ENCODE results near the gene SLC30A7. TPM values are rescaled to one million over a fixed set of nuclear protein-coding genes. Genes with fewer than 3 reads are reported as not detected.
"Not testable (repeated sequence)": the region's sequence is repeated elsewhere in the genome, so short reads cannot be mapped to it uniquely, and the experiment has no call there.

Gene SLC30A7
- total RNA-seq, 3 donors from 2014 or later (not counting 1 experiment from before 2014, with no cell fraction given) = 27.7 to 38.8 (median 36.2) TPM

DNA sequence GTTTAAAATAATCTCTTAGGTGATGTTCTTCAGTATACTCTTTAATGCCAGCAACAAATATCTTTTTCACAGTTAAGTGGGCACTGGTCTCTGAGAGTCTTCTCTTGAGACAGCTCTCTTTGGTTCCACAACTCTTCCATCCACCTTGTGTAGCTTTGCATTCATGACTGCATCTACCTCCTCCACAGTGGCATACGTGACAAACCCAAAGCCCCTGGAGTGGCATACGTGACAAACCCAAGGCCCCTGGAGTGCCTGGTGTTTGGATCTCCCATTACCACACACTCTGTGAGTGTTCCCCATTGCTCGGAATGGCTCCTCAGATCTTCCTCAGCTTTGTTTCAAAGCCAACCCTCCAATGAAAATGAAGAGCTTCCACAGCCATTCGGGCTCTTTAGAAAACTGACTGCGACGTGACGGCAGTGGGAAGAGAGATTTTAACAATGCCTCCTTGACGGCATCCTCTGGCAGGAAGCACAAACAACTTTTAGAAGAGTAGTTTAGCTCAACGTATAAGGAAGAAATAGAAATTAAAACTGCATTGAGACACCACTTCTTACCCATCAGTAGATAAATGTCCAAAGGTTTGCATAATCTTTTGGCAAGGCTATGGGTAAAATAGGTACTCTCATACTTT is 45.8 kb downstream of the SLC30A7 start:
- Mint-ChIP-seq H3K4me3 (peak overlapping the region; percentile 82), H3K36me3 (peaks cover 37% of the 10 kb centered on the region), H3K9me3 (peaks cover 1 to 4% of the 10 kb centered on the region in 2 donors), H3K4me1 (peaks cover 39 to 40% of the 10 kb centered on the region in 2 donors), H3K27me3 (ENCODE audit: low read depth in 2 of 2) (no peaks in the 10 kb centered on the region), H3K27ac (peak overlapping the region; percentile 88 to 89)
- H3K36me3 ChIP-seq (ENCODE audit: control insufficient read depth, insufficient read depth, low read length) = peaks cover 11% of the 10 kb centered on the region
- H3K27ac ChIP-seq (ENCODE audit: low read length) = peak overlapping the region; percentile 8
- no peak for ATAC-seq
- intact Hi-C loops (cut with micrococcal nuclease) = no loop called here
- H3K4me1 ChIP-seq (ENCODE audit: control insufficient read depth, insufficient read depth, low read length) = peaks cover 18% of the 10 kb centered on the region
- no peak for TF ChIP-seq CTCF (IDR thresholded peaks at IDR 0.05)
- no peaks in the 10 kb centered on the region for H3K27me3 ChIP-seq (ENCODE audit: control insufficient read depth, insufficient read depth, low read length)
- 72% methylated on average over 8 of the region's 9 CpGs for WGBS (ENCODE audit: insufficient coverage)
- H3K4me3 ChIP-seq (ENCODE audit: low read length) = no peak overlapping the region
- DNase-seq = peak in 1 of 2 donors; percentile 25
- H3K9me3 ChIP-seq (ENCODE audit: control insufficient read depth, insufficient read depth, low read length) = no peaks in the 10 kb centered on the region

DNA sequence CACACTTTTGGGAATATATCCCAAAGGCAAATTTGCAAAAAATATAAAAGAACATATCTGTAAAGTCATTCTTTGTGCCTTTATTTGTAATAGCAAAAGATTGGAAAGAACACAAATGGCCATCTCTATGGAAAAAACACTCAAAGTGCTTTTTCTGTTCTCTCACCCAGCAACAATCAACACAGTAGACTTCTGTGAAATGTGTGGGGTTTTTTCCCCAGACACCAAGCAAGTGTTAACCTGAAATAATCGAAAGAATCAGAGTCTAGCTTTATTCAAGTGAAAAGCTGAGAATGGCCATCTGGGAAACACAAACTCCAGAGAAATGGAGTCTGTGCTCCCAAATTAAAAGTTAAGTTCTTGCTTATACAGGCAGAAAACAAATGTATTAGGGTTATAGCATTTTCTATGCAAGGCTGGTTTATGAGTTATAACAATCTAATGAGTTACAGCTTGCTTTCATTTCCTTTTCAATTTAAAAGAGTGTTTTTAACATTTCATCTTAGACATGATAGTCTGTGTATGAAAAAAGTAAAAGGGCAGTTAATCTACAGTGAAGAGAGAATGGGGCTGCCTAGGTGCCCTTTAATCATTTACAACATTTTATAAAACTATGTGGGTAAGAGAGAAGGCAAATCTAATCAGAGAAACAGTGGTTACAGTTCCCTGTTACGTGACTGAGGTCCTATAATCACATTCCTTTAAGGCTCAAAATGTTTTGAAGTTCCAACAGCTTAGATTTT is 46.6 kb downstream of the SLC30A7 start:
- Mint-ChIP-seq H3K27me3 (ENCODE audit: low read depth in 2 of 2) (no peaks in the 10 kb centered on the region), H3K4me1 (peaks cover 46 to 48% of the 10 kb centered on the region in 2 donors), H3K4me3 (peak overlapping the region; percentile 82), H3K27ac (peak overlapping the region; percentile 88 to 89), H3K9me3 (peaks cover 6 to 12% of the 10 kb centered on the region in 2 donors), H3K36me3 (peaks cover 42% of the 10 kb centered on the region)
- H3K4me1 ChIP-seq (ENCODE audit: control insufficient read depth, insufficient read depth, low read length) = peaks cover 18% of the 10 kb centered on the region
- peak; percentile 50 to 76 (median 75) for ATAC-seq
- no peak for TF ChIP-seq CTCF (IDR thresholded peaks at IDR 0.05)
- peak overlapping the region; percentile 5 for H3K27ac ChIP-seq (ENCODE audit: low read length)
- peaks cover 13% of the 10 kb centered on the region for H3K36me3 ChIP-seq (ENCODE audit: control insufficient read depth, insufficient read depth, low read length)
- no peaks in the 10 kb centered on the region for H3K9me3 ChIP-seq (ENCODE audit: control insufficient read depth, insufficient read depth, low read length)
- intact Hi-C loops (cut with micrococcal nuclease) = no loop called here
- peak in 1 of 2 donors; percentile 29 for DNase-seq
- H3K4me3 ChIP-seq (ENCODE audit: low read length) = no peak overlapping the region
- WGBS (ENCODE audit: insufficient coverage) = 56% methylated on average over 2 of the region's 2 CpGs
- no peaks in the 10 kb centered on the region for H3K27me3 ChIP-seq (ENCODE audit: control insufficient read depth, insufficient read depth, low read length)

- Mint-ChIP-seq H3K4me3 (no peak overlapping the region), H3K36me3 (peaks cover 47% of the 10 kb centered on the region), H3K4me1 (peaks cover 51 to 59% of the 10 kb centered on the region in 2 donors), H3K9me3 (peaks cover 9 to 15% of the 10 kb centered on the region in 2 donors), H3K27ac (peak overlapping the region; percentile 88 to 89), H3K27me3 (ENCODE audit: low read depth in 2 of 2) (no peaks in the 10 kb centered on the region)
- no peaks in the 10 kb centered on the region for H3K27me3 ChIP-seq (ENCODE audit: control insufficient read depth, insufficient read depth, low read length)
- 100% methylated on average over 1 of the region's 1 CpG for WGBS (ENCODE audit: insufficient coverage)
- H3K4me3 ChIP-seq (ENCODE audit: low read length) = no peak overlapping the region
- ATAC-seq (no peak), DNase-seq (no peak)
- intact Hi-C loops (cut with micrococcal nuclease) = no loop called here
- H3K27ac ChIP-seq (ENCODE audit: low read length) = no peak overlapping the region
- TF ChIP-seq CTCF (IDR thresholded peaks at IDR 0.05) = no peak
- peaks cover 3% of the 10 kb centered on the region for H3K9me3 ChIP-seq (ENCODE audit: control insufficient read depth, insufficient read depth, low read length)
- peaks cover 5% of the 10 kb centered on the region for H3K36me3 ChIP-seq (ENCODE audit: control insufficient read depth, insufficient read depth, low read length)
- peaks cover 22% of the 10 kb centered on the region for H3K4me1 ChIP-seq (ENCODE audit: control insufficient read depth, insufficient read depth, low read length)
These were observed 47.6 kb downstream of the SLC30A7 start for GRCh38 chr1:100943533-100943932.

DNA sequence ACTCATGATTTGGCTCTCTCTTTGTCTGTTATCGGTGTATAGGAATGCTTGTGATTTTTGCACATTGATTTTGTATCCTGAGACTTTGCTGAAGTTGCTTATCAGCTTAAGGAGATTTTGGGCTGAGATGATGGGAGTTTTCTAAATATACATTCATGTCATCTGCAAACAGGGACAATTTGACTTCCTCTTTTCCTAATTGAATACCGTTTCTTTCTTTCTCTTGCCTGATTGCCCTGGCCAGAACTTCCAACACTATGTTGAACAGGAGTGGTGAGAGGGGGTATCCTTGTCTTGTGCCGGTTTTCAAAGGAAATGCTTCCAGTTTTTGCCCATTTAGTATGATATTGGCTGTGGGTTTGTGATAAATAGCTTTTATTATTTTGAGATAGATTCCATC is 50.2 kb downstream of the SLC30A7 start:
- ATAC-seq; H3K27ac ChIP-seq (ENCODE audit: low read length); H3K4me3 ChIP-seq (ENCODE audit: low read length); intact Hi-C loops (cut with micrococcal nuclease); H3K36me3 ChIP-seq (ENCODE audit: control insufficient read depth, insufficient read depth, low read length); H3K4me3 Mint-ChIP-seq; H3K27ac Mint-ChIP-seq; DNase-seq; H3K27me3 Mint-ChIP-seq (ENCODE audit: low read depth in 2 of 2); H3K27me3 ChIP-seq (ENCODE audit: control insufficient read depth, insufficient read depth, low read length); H3K9me3 ChIP-seq (ENCODE audit: control insufficient read depth, insufficient read depth, low read length): not testable (repeated sequence)
- H3K4me1 ChIP-seq (ENCODE audit: control insufficient read depth, insufficient read depth, low read length) = peaks cover 36% of the 10 kb centered on the region
- Mint-ChIP-seq H3K9me3 (peaks cover 12 to 18% of the 10 kb centered on the region in 2 donors), H3K36me3 (peaks cover 52% of the 10 kb centered on the region), H3K4me1 (peaks cover 68 to 80% of the 10 kb centered on the region in 2 donors)
- 94% methylated on average over 2 of the region's 3 CpGs for WGBS (ENCODE audit: insufficient coverage)

DNA sequence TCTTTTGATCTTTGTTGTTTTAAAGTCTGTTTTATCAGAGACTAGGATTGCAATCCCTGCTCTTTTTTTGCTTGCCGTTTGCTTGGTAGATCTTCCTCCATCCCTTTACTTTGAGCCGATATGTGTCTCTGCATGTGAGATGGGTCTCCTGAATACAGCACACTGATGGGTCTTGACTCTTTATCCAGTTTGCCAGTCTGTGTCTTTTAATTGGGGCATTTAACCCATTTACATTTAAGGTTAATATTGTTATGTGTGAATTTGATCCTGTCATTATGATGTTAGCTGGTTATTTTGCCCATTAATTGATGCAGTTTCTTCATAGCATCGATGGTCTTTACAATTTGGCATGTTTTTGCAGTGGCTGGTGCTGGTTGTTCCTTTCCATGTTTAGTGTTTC is 51.9 kb downstream of the SLC30A7 start:
- H3K4me1 Mint-ChIP-seq = peaks cover 62 to 76% of the 10 kb centered on the region in 2 donors
- H3K27ac ChIP-seq (ENCODE audit: low read length); intact Hi-C loops (cut with micrococcal nuclease); H3K27me3 ChIP-seq (ENCODE audit: control insufficient read depth, insufficient read depth, low read length); H3K4me3 Mint-ChIP-seq; H3K9me3 ChIP-seq (ENCODE audit: control insufficient read depth, insufficient read depth, low read length); H3K27me3 Mint-ChIP-seq (ENCODE audit: low read depth in 2 of 2); ATAC-seq; H3K4me3 ChIP-seq (ENCODE audit: low read length); H3K36me3 ChIP-seq (ENCODE audit: control insufficient read depth, insufficient read depth, low read length); DNase-seq: not testable (repeated sequence)
- peaks cover 45% of the 10 kb centered on the region for H3K36me3 Mint-ChIP-seq
- 100% methylated on average over 2 of the region's 3 CpGs for WGBS (ENCODE audit: insufficient coverage)
- H3K4me1 ChIP-seq (ENCODE audit: control insufficient read depth, insufficient read depth, low read length) = peaks cover 27% of the 10 kb centered on the region
- peaks cover 12 to 18% of the 10 kb centered on the region in 2 donors for H3K9me3 Mint-ChIP-seq
- peak overlapping the region; percentile 83 to 92 for H3K27ac Mint-ChIP-seq
